ENCODE data around the gene CAMK2G. TPM values are rescaled to one million over a fixed set of nuclear protein-coding genes. Genes with fewer than 3 reads are reported as not detected.

Gene CAMK2G
- total RNA-seq, 3 donors from 2014 or later (not counting 1 experiment from before 2014, with no cell fraction given): 53.6 to 73.8 (median 62.3) TPM

DNA sequence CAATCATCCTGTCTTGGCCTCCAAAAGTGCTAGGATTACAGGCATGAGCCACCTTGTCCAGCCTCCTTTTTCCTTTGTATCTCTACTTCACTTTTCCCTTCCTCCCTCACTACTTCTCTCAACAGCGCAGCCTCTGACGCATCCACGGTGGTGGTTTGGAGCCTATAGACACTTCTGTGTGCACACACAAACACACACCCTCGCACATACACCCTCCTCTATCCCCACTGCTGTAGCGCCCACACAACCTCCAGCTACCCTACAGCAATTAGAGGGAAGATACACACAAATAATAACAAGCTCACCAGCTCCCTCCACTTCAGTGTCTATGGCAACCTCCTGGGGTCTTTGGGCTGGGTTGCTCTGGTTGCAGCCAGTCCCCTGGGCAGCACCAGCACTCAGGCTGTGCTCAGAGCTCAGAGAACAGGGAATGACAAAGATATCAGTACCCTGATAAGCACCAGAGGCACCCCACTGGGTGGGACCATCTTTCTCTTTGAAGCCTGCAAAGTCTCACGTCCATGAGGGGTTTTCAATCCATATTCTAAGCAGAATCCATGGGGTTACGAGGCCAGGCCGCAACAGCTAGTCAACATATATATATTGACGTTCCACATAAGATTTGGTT is 3.3 kb upstream of the CAMK2G start:
- WGBS (ENCODE audit: insufficient coverage): 93% methylated on average over 9 of the region's 9 CpGs
- DNase-seq (no peak), ATAC-seq (no peak)
- no peaks in the 10 kb centered on the region for H3K9me3 ChIP-seq (ENCODE audit: control insufficient read depth, insufficient read depth, low read length)
- H3K27ac ChIP-seq (ENCODE audit: low read length): no peak overlapping the region
- H3K27me3 Mint-ChIP-seq (ENCODE audit: low read depth in 2 of 2): peaks cover 7% of the 10 kb centered on the region in 2 donors
- peaks cover 28 to 43% of the 10 kb centered on the region in 2 donors for H3K4me1 Mint-ChIP-seq
- H3K9me3 Mint-ChIP-seq: no peaks in the 10 kb centered on the region
- no peak for TF ChIP-seq CTCF (IDR thresholded peaks at IDR 0.05)
- H3K4me1 ChIP-seq (ENCODE audit: control insufficient read depth, insufficient read depth, low read length): peaks cover 42% of the 10 kb centered on the region
- H3K36me3 Mint-ChIP-seq: no peaks in the 10 kb centered on the region
- no peak overlapping the region for H3K4me3 Mint-ChIP-seq
- no peak overlapping the region for H3K4me3 ChIP-seq (ENCODE audit: low read length)
- H3K27ac Mint-ChIP-seq: peak overlapping the region in 1 of 2 donors; percentile 78
- H3K27me3 ChIP-seq (ENCODE audit: control insufficient read depth, insufficient read depth, low read length): no peaks in the 10 kb centered on the region
- no peaks in the 10 kb centered on the region for H3K36me3 ChIP-seq (ENCODE audit: control insufficient read depth, insufficient read depth, low read length)
- intact Hi-C loops (cut with micrococcal nuclease): loop anchor here (10.0 kb wide), 1 partner anchor 383 kb away; the partner anchor contains the start of gene PPP3CB

DNA sequence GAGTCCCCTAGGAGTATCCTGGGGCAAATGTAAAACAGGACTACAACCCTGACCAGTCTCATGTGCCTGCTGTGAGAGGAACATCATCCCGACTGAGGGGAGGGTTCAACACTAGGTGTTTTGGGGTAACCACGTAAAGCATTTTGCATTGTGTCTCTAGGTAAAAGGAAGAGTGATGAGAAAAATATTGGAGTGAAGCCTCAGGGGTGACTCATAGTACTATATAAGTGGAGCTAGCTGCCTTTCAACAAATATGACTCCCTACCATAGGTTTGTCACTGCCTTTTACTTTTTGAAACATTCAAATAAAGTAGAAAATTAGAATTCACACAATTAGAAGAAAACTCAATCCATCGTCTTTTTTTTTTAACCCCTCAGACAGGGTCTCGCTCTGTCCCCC is 2.6 kb upstream of the CAMK2G start:
- peaks cover 33 to 50% of the 10 kb centered on the region in 2 donors for H3K4me1 Mint-ChIP-seq
- 94% methylated on average over 4 of the region's 4 CpGs for WGBS (ENCODE audit: insufficient coverage)
- intact Hi-C loops (cut with micrococcal nuclease): loop anchor here (10.0 kb wide), 1 partner anchor 382 kb away; the partner anchor contains the start of gene PPP3CB

GRCh38 chr10:73876566-73876965 is 2.2 kb upstream of the CAMK2G start:
- peak overlapping the region in 1 of 2 donors; percentile 78 for H3K27ac Mint-ChIP-seq
- no peaks in the 10 kb centered on the region for H3K36me3 Mint-ChIP-seq
- peaks cover 52% of the 10 kb centered on the region for H3K4me1 ChIP-seq (ENCODE audit: control insufficient read depth, insufficient read depth, low read length)
- H3K9me3 ChIP-seq (ENCODE audit: control insufficient read depth, insufficient read depth, low read length): no peaks in the 10 kb centered on the region
- H3K27ac ChIP-seq (ENCODE audit: low read length): no peak overlapping the region
- H3K27me3 Mint-ChIP-seq (ENCODE audit: low read depth in 2 of 2): peaks cover 7% of the 10 kb centered on the region in 2 donors
- H3K4me1 Mint-ChIP-seq: peaks cover 37 to 54% of the 10 kb centered on the region in 2 donors
- DNase-seq (no peak), ATAC-seq (no peak)
- no peak overlapping the region for H3K4me3 Mint-ChIP-seq
- no peak for TF ChIP-seq CTCF (IDR thresholded peaks at IDR 0.05)
- H3K9me3 Mint-ChIP-seq: no peaks in the 10 kb centered on the region
- no peak overlapping the region for H3K4me3 ChIP-seq (ENCODE audit: low read length)
- peaks cover 7% of the 10 kb centered on the region for H3K36me3 ChIP-seq (ENCODE audit: control insufficient read depth, insufficient read depth, low read length)
- no peaks in the 10 kb centered on the region for H3K27me3 ChIP-seq (ENCODE audit: control insufficient read depth, insufficient read depth, low read length)
- intact Hi-C loops (cut with micrococcal nuclease): loop anchor here (10.0 kb wide), 1 partner anchor 382 kb away; the partner anchor contains the start of gene PPP3CB

More for the DNA sequence above, 2.6 kb upstream of the CAMK2G start:
- ATAC-seq (no peak), DNase-seq (no peak)
- peaks cover 5% of the 10 kb centered on the region for H3K36me3 ChIP-seq (ENCODE audit: control insufficient read depth, insufficient read depth, low read length)
- peaks cover 48% of the 10 kb centered on the region for H3K4me1 ChIP-seq (ENCODE audit: control insufficient read depth, insufficient read depth, low read length)
- no peak overlapping the region for H3K4me3 Mint-ChIP-seq
- H3K27ac Mint-ChIP-seq: peak overlapping the region in 1 of 2 donors; percentile 78
- no peak for TF ChIP-seq CTCF (IDR thresholded peaks at IDR 0.05)
- no peaks in the 10 kb centered on the region for H3K36me3 Mint-ChIP-seq
- no peak overlapping the region for H3K27ac ChIP-seq (ENCODE audit: low read length)
- no peaks in the 10 kb centered on the region for H3K27me3 ChIP-seq (ENCODE audit: control insufficient read depth, insufficient read depth, low read length)
- peaks cover 7% of the 10 kb centered on the region in 2 donors for H3K27me3 Mint-ChIP-seq (ENCODE audit: low read depth in 2 of 2)
- no peak overlapping the region for H3K4me3 ChIP-seq (ENCODE audit: low read length)
- no peaks in the 10 kb centered on the region for H3K9me3 Mint-ChIP-seq
- H3K9me3 ChIP-seq (ENCODE audit: control insufficient read depth, insufficient read depth, low read length): no peaks in the 10 kb centered on the region
